SK-N-SH (cell line): ENCODE data around the gene CYP2W1.

Experiments
- EZH2phosphoT487 ChIP-seq: fragments of 200-600 bp; sonication (generic); IDR thresholded peaks from 2 replicates; pipeline ENCODE4 v1.6.1; 2017; ENCODE audit warnings: low read depth, mixed run types, mild to moderate bottlenecking, antibody characterized with exemption, moderate library complexity, borderline replicate concordance
- IRF3 ChIP-seq: fragments of 150-350 bp; IDR thresholded peaks from 2 replicates; pipeline ENCODE4 v1.6.1; 2016; ENCODE audit warnings: mild to moderate bottlenecking, low read depth, low read length
- POLR2AphosphoS5 ChIP-seq: IDR thresholded peaks from 2 replicates; pipeline ENCODE4 v1.6.1; 2012; ENCODE audit warnings: low read depth, low read length
- TF ChIP-seq, protein P1 (sequence below): fragments of 200-600 bp; sonication (generic); IDR thresholded peaks from 2 replicates; pipeline ENCODE4 v1.6.1; 2017; ENCODE audit warnings: antibody characterized with exemption, mild to moderate bottlenecking, moderate library complexity
- TF ChIP-seq, protein P2 (sequence below): IDR thresholded peaks from 2 replicates; pipeline ENCODE4 v1.6.1; 2012; ENCODE audit warnings: mild to moderate bottlenecking, low read depth, low read length, moderate library complexity
- TF ChIP-seq, protein P3 (sequence below): IDR thresholded peaks from 2 replicates; pipeline ENCODE4 v1.4.0; 2012; ENCODE audit warnings: low read depth

DNA sequence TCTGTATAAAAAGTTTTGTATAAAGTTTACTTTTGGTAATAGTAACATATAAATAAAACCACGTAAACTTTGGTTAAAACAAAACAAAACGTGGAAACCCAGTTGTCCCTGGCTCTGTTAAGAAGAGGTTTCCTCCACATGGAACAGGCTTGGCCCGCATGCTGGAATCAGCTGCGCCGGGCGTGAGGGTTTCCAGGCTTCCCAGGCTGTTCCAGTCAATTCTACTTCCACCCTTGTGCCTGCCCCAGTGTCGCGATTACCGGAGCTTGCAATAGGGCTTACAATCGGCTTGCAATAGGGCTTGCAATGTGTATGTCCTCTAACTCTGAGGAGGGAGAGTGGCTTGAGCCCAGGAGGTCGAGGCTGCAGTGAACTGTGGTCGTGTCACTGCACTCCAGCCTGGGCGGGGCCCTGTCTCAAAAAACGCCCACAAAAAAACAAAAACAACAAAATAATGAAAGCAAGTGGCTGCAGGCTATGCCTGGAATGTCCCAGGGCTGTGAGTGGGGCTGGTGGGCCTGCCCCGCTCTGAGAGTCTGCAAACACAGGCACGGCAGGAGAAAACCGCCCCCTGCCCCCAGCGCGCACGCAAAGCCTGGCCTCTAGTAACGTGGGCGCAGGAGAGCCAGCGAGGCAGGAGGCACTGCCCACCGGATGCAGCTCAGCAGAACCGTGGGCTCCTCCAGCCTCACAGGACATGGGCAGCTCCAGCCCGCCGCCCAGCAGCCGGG, 16.3 kb downstream of the CYP2W1 start:
- TF ChIP-seq, protein P1, sequence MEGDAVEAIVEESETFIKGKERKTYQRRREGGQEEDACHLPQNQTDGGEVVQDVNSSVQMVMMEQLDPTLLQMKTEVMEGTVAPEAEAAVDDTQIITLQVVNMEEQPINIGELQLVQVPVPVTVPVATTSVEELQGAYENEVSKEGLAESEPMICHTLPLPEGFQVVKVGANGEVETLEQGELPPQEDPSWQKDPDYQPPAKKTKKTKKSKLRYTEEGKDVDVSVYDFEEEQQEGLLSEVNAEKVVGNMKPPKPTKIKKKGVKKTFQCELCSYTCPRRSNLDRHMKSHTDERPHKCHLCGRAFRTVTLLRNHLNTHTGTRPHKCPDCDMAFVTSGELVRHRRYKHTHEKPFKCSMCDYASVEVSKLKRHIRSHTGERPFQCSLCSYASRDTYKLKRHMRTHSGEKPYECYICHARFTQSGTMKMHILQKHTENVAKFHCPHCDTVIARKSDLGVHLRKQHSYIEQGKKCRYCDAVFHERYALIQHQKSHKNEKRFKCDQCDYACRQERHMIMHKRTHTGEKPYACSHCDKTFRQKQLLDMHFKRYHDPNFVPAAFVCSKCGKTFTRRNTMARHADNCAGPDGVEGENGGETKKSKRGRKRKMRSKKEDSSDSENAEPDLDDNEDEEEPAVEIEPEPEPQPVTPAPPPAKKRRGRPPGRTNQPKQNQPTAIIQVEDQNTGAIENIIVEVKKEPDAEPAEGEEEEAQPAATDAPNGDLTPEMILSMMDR = no peak
- TF ChIP-seq POLR2AphosphoS5 (no peak), IRF3 (no peak), EZH2phosphoT487 (no peak)
- TF ChIP-seq, protein P2, sequence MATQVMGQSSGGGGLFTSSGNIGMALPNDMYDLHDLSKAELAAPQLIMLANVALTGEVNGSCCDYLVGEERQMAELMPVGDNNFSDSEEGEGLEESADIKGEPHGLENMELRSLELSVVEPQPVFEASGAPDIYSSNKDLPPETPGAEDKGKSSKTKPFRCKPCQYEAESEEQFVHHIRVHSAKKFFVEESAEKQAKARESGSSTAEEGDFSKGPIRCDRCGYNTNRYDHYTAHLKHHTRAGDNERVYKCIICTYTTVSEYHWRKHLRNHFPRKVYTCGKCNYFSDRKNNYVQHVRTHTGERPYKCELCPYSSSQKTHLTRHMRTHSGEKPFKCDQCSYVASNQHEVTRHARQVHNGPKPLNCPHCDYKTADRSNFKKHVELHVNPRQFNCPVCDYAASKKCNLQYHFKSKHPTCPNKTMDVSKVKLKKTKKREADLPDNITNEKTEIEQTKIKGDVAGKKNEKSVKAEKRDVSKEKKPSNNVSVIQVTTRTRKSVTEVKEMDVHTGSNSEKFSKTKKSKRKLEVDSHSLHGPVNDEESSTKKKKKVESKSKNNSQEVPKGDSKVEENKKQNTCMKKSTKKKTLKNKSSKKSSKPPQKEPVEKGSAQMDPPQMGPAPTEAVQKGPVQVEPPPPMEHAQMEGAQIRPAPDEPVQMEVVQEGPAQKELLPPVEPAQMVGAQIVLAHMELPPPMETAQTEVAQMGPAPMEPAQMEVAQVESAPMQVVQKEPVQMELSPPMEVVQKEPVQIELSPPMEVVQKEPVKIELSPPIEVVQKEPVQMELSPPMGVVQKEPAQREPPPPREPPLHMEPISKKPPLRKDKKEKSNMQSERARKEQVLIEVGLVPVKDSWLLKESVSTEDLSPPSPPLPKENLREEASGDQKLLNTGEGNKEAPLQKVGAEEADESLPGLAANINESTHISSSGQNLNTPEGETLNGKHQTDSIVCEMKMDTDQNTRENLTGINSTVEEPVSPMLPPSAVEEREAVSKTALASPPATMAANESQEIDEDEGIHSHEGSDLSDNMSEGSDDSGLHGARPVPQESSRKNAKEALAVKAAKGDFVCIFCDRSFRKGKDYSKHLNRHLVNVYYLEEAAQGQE = no peak
- TF ChIP-seq, protein P3, sequence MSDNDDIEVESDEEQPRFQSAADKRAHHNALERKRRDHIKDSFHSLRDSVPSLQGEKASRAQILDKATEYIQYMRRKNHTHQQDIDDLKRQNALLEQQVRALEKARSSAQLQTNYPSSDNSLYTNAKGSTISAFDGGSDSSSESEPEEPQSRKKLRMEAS = no peak
